ENCODE results near the gene ABCB11. TPM values are rescaled to one million over a fixed set of nuclear protein-coding genes. Genes with fewer than 3 reads are reported as not detected.
"Not testable (repeated sequence)": the region's sequence is repeated elsewhere in the genome, so short reads cannot be mapped to it uniquely, and the experiment has no call there.

Gene ABCB11
- total and polyA plus RNA-seq, 11 donors = 0.05 to 0.10 (median 0.09) TPM; not detected in 6

GRCh38 chr2:169015943-169016342 lies 15.2 kb downstream of the ABCB11 start:
- no peak overlapping the region for H3K4me3 ChIP-seq
- TF ChIP-seq CTCF (IDR thresholded peaks at IDR 0.05) = no peak
- TF ChIP-seq POLR2A (IDR thresholded peaks at IDR 0.05) = no peak
- peaks cover 0 to 17% (median 4%) of the 10 kb centered on the region in 12 donors for H3K4me1 ChIP-seq
- no peaks in the 10 kb centered on the region for H3K36me3 ChIP-seq
- ATAC-seq = no peak
- no peaks in the 10 kb centered on the region for H3K9me3 ChIP-seq
- intact Hi-C loops (cut with DNase I) = no loop called here
- H3K27me3 ChIP-seq = no peaks in the 10 kb centered on the region
- H3K27ac ChIP-seq = no peak overlapping the region
- WGBS, 4 donors = 53 to 66% (median 63%) methylated on average over 4 of the region's 4 CpGs
- DNase-seq = no peak

DNA sequence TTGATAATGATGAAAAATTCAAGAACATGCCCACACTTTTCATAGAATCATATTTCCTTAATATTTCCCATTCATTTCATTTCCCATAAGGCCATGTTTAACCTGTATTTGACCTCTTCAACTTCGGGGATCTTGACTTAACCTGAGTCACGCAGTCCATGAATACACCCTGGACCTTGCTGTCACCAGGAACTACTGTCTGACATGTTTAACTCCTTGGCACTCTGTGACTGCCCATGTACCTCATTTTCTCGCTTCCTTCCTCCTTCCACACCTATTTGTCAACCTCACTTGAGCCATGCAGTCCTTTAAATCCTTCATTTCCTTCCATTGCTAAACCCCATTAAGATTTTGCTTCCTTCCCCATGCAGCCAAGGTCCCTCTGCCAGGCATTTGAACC lies 16.3 kb downstream of the ABCB11 start:
- H3K27ac ChIP-seq = no peak overlapping the region
- no peak overlapping the region for H3K4me3 ChIP-seq
- H3K36me3 ChIP-seq = no peaks in the 10 kb centered on the region
- DNase-seq = no peak
- no peaks in the 10 kb centered on the region for H3K9me3 ChIP-seq
- WGBS, 4 donors = 83 to 85% (median 84%) methylated on average over 3 of the region's 3 CpGs
- no peak for ATAC-seq
- H3K4me1 ChIP-seq = peaks cover 0 to 19% (median 4%) of the 10 kb centered on the region in 12 donors
- TF ChIP-seq POLR2A (IDR thresholded peaks at IDR 0.05) (no peak), CTCF (IDR thresholded peaks at IDR 0.05) (no peak)
- intact Hi-C loops (cut with DNase I) = loop anchor here in 1 of 10 donors (5.0 kb wide), 1 partner anchor 68 kb away; no protein-coding TSS in a partner anchor
- no peaks in the 10 kb centered on the region for H3K27me3 ChIP-seq

DNA sequence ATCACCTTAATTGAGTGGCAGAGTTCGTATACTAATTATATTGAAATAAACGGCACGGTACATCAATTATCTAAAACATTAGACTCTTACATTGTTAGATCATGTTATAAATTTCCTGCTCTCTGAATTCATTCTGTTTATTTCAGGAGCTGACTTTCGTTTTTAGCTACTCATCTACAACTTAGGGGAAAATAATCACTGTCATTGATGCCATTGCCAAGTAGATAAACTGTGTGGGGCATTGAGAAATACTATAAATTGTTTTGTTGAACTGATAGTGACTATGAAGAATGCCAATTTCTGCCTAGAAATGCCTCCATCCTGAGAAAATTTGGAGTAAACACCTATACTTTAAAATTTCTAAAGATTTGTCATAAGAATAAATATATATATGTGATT lies 17.5 kb downstream of the ABCB11 start:
- DNase-seq (no peak), ATAC-seq (no peak)
- peaks cover 0 to 19% (median 4%) of the 10 kb centered on the region in 12 donors for H3K4me1 ChIP-seq
- H3K27me3 ChIP-seq = no peaks in the 10 kb centered on the region
- no peak overlapping the region for H3K4me3 ChIP-seq
- no peak for TF ChIP-seq CTCF (IDR thresholded peaks at IDR 0.05)
- TF ChIP-seq POLR2A (IDR thresholded peaks at IDR 0.05) = no peak
- no peaks in the 10 kb centered on the region for H3K36me3 ChIP-seq
- no peak overlapping the region for H3K27ac ChIP-seq
- 57 to 67% (median 61%) methylated on average over 4 of the region's 4 CpGs for WGBS, 4 donors
- no peaks in the 10 kb centered on the region for H3K9me3 ChIP-seq
- intact Hi-C loops (cut with DNase I) = loop anchor here in 1 of 10 donors (5.0 kb wide), 1 partner anchor 69 kb away; no protein-coding TSS in a partner anchor

DNA sequence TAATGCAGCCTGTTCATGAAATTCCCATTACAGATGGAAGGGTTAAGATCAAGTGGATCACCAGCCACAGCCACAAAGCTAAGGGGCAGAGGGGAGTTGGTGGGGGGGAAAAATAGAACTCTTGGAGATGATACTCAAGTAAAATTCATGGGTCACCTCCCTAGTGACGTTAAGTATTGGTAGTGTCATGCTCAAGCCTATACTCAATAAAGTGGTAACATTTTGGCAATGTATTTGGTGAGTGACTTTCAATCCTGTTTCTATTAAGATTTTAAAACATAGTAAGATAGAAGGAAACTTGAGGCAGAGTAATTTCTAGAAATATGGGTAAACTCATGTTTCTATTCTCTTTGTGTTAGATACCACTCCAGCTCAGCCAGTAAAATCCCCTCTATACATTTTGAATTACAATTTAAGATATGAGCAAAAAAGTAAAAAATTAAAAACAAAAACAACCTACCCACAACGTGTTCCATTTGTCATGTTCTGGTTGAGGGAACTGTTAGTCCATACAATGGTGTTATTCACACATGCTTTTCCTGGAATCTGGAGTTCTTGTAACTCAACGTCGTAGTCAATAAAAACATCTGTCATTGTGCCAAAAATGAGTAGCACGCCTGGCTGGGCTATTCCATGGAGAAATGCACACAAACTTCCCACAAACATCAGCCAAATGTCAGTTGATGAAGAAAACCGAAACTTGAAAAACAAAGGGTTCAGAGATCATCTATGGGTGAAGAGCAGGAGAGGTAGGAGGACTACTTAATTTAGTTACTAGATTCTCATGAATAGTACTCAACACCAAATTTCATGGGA lies 18.1 kb downstream of the ABCB11 start:
- no peak overlapping the region for H3K4me3 ChIP-seq
- peaks cover 0 to 19% (median 5%) of the 10 kb centered on the region in 12 donors for H3K4me1 ChIP-seq
- no peak for TF ChIP-seq POLR2A (IDR thresholded peaks at IDR 0.05)
- TF ChIP-seq CTCF (IDR thresholded peaks at IDR 0.05) = no peak
- no peak for DNase-seq
- no peaks in the 10 kb centered on the region for H3K9me3 ChIP-seq
- intact Hi-C loops (cut with DNase I) = loop anchor here in 1 of 10 donors (5.0 kb wide), 1 partner anchor 69 kb away; no protein-coding TSS in a partner anchor
- peak overlapping the region in 9 of 12 donors; percentile 8 to 81 (median 72) for H3K27ac ChIP-seq
- H3K27me3 ChIP-seq = no peaks in the 10 kb centered on the region
- WGBS, 4 donors = 40 to 53% (median 47%) methylated on average over 6 of the region's 6 CpGs
- ATAC-seq = no peak
- H3K36me3 ChIP-seq = no peaks in the 10 kb centered on the region

GRCh38 chr2:169012191-169012792 lies 18.8 kb downstream of the ABCB11 start:
- ATAC-seq = peak; percentile 99 to 100 (median 99)
- WGBS, 4 donors = 22 to 41% (median 31%) methylated on average over 3 to 5 of the region's 5 CpGs
- H3K4me1 ChIP-seq = peaks cover 0 to 19% (median 5%) of the 10 kb centered on the region in 12 donors
- intact Hi-C loops (cut with DNase I) = loop anchor here in 1 of 10 donors (5.0 kb wide), 1 partner anchor 70 kb away; no protein-coding TSS in a partner anchor
- peak in 4 of 5 donors; percentile 37 to 79 (median 46) for DNase-seq
- H3K27ac ChIP-seq = peak overlapping the region in 9 of 12 donors; percentile 8 to 81 (median 72)
- not testable (repeated sequence) for H3K9me3 ChIP-seq, H3K4me3 ChIP-seq, H3K36me3 ChIP-seq, H3K27me3 ChIP-seq
